Stimulated activated CD4-positive, alpha-beta T cell treated with anti-CD3 and anti-CD28 coated beads, TNF-alpha, amount 100 ng/mL, for 4 hours (primary cell): ENCODE data around the gene ERFE.

Experiments used
- DNase-seq, 3 experiments: peaks; one replicate each; pipeline ENCODE4 v3.0.0-alpha.2; 2020; ENCODE audit warnings: low read depth in 3 of 3

ERFE gene

GRCh38 chr2:238139196-238140039, 19.4 kb upstream of the ERFE start:
- DNase-seq: no peak

GRCh38 chr2:238140040-238140439, 18.7 kb upstream of the ERFE start:
- DNase-seq: no peak

DNA sequence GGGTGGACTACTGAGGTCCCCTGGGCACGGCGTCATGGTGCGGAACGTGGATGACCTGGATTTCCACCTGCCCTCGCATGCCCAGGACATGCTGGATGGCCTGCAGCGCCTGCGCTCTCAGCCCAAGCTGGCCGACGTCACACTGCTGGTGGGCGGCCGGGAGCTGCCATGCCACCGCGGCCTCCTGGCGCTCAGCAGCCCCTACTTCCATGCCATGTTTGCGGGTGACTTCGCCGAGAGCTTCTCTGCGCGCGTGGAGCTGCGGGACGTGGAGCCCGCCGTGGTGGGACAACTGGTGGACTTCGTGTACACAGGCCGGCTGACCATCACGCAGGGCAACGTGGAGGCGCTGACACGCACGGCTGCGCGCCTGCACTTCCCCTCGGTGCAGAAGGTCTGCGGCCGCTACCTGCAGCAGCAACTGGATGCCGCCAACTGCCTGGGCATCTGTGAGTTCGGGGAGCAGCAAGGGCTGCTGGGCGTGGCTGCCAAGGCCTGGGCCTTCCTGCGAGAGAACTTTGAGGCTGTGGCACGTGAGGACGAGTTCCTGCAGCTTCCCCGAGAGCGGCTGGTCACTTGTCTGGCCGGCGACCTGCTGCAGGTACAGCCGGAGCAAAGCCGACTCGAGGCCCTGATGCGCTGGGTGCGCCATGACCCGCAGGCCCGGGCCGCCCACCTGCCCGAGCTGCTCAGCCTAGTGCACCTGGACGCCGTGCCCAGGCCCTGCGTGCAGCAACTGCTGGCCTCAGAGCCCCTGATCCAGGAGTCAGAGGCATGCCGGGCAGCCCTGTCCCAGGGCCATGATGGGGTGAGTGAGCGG, 17.8 kb upstream of the ERFE start:
- DNase-seq: no peak

GRCh38 chr2:238141541-238142318, 17.0 kb upstream of the ERFE start:
- DNase-seq: no peak

DNA sequence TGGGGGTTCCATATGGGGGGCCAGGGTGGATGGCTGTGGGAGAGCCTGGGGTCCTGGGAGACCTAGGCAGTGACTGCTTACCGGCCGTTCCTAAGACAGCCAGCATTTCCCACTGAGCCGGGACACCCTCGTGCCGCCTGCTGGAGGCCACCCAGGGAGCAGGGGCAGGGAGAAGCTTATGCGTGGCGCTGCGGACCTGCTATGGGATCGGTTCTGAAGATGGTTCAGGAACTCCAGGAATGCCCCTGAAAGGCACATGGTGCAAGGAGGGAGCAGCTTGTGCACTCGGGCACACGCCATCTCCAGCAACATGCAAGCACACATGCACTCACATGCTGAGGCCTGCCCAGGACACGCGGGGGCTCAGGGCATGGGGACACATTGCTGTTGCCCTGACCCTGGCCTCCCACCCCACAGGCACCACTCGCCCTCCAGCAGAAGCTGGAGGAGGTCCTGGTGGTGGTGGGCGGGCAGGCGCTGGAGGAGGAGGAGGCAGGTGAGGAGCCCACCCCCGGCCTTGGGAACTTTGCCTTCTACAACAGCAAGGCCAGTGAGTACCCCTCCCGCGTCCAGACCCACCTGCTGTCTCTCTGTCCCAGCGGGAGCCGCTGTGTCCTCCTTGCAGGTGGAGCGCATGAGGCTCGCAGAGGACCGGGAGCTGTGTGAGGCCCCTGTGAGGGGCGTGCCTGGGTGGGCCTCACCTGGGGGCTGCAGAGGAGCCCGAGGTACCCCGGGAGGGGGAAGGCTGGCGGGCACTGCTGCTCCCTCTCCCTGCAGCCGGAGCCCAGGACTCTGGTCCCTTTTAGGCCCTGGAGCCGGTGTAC, 16.2 kb upstream of the ERFE start:
- no peak for DNase-seq

DNA sequence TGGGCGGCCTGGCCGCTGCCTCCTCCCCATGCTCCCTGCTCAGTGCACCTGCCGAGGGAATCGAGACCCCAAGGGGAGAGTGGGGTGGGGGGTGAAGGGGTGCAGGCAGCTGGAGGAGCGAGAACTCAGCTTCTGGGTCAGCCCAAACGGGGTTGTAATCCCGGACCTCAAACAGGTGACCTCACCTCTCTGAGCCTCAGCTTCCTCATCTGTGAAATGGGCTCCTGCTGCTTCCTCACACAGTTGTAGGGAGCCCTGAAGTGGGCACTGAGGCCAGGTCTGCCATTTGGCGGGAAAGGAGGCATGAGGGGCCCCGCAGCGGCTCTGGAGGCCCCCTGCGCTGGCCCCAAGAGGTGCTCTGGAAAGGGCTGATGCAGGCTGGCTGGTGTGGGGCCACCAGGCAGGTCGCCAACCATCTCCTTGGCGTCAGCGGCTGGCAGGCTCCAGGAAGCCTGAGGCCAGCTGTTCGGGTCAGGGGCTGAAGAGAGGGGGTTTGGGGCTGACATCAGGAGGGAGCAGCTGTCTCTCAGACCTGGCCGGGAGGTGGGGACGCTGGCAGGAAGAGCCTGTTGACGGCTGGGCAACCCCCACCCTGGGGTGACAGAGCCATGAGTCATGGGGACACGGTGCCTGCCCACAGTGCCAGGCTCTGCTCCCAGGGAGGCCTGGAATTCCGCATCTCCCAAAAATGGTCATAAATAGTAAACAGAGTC, 15.4 kb upstream of the ERFE start:
- DNase-seq: no peak

DNA sequence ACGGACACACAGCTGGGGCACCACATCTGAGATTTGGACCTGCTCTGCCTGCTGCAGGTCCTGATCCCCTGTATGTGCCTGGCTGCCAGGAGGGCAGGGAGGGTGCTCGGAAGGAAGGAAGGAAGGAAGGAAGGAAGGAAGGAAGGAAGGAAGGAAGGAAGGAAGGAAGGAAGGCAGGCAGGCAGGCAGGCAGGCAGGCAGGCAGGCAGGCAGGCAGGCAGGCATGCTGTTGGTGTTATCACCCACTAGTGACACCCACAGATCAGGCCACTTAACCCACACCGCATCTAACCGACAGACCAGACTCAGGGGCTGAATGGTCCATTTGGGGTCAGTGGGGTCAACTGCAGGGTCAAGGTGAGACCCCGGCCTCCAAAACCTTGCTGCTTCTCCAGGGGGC, 14.5 kb upstream of the ERFE start:
- DNase-seq: no peak

DNA sequence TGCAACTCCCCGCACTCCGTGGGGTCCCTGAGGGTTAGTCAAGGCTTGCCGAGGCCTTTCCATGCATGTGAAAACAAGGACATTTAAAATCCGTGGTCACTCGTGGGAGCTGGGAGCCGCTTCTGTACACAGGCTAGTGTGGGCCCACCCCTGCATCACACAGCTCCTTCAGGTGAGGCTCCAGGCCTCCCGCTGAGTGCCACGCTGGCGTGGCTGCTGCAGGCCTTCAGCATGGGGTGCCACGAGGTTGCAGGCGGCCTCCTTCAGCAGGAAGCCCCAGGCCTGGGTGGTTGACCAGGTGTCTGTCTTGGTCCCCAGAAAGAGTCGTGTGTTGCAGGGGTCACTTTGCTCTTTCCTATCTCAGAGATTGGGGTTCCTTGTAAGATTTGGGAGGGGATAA, 13.7 kb upstream of the ERFE start:
- no peak for DNase-seq

GRCh38 chr2:238145851-238146250, 12.9 kb upstream of the ERFE start:
- no peak for DNase-seq

GRCh38 chr2:238146884-238147544, 11.8 kb upstream of the ERFE start:
- no peak for DNase-seq

- no peak for DNase-seq
Observed at GRCh38 chr2:238148981-238149380, 9.8 kb upstream of the ERFE start.

DNA sequence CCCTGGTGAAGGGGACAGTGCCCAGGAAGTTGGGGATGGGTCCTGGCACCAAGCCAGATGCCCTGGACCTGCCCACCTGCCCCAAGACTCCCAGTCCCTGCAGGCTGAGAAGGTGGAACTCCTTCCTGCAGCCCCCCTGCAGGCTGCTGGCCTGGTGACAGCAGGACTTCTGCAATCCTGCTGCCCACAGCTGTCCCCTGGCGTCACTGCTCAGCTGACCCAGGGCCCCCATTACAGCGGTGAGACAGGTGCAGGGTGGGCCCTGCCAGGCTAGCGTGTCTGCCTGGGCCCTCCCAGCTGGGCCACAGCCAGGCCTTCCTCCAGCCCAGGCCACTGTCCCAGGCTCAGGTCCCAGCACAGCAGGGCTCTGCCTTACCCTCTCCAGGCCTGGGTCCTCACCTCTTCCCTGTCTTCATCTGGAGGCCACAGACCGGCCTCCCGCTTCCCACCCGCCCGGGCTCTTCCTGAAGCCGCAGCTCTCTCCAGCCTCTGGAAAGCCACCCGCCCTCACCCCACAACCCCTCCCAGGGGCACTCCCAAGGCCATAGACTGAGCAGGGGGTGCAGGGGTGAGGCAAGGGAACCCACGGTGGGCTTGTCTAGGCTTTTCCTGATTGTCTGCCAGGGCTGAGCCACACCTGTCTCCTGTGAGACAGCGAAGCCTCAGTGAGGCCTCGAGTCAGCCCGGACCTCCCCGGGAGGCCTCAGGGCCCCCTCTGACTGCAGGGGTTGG, 8.8 kb upstream of the ERFE start:
- no peak for DNase-seq

GRCh38 chr2:238150686-238151085, 8.1 kb upstream of the ERFE start:
- DNase-seq: no peak

- no peak for DNase-seq
Observed at GRCh38 chr2:238151205-238151604, 7.6 kb upstream of the ERFE start.

DNA sequence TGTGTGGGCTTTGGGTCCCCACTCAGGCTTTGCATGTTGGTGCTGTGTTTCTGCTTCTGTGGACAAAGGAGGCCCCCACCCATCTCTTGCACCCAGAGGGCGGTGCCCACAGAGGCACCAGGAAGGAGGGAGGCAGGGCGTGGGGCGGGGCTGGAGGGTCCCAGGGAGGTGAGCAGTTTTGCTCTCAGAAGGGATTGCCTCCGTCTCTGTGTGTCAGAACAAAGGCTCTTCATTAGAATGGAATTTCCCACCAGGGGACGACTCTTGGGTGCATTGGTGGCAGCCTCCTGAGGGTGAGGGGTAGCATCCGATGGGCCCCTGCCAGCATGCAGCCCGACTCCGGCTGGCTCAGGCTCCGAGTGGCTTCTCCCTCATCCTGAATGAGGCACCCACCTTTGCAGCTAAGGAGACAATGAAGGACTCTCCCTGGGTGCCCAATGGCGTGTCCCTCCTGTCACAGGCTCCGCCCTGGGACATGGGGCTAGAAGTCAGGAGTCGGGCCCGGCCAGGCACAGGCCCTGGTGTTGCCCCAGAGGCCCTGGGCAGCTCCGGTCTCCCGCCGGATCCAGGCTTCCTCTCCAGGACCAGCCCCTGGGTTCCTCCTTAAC, 7.0 kb upstream of the ERFE start:
- no peak for DNase-seq

DNA sequence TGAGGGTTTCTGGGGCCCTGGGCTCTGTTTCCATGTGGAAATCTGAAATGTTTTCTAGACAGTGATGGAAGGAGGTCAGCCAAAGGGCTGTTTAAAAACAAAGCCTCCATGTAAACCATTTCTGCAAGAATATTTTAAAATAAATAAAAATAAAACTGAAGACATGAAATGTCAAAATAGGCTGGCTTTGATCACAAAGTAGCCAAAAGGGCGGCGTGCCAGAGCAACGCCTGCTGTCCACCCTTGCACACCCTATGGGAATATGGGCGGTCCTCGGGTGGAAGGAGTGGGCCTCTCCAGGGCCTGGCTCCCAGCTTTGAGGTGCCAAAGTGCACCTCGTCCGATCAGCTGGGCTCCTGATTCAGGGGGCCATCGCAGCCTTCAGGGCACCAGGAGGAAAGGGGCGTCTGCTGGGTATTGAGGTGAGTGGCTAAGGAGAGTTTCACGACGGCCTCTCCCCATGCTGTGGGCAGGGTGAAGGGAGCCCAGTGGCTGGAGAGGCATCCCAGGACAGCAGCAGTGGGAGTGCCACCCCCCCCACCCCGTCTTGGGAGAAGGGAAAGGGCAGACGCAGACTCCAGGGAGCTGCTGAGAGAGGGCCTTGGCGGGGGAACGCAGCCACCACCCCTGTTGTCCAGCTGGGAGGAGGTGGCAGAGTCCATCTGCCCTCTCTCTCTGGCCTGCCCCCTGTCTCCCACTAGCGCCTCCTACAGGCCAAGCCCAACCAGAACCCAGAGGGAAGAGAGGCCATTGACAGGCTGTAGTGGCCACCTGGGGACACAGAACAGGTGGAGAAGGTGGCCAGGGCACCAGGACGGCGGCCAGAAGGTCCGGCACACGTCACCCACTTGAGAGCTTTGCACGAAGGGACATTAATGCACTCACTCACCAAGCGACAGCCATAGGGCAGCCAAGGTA, 5.7 kb upstream of the ERFE start:
- no peak for DNase-seq

- DNase-seq: no peak
Observed at GRCh38 chr2:238154570-238154969, 4.2 kb upstream of the ERFE start.
